Keratinocyte (primary cell): ENCODE measurements around the gene P4HB. TPM values are rescaled to one million over a fixed set of nuclear protein-coding genes. Genes with fewer than 3 reads are reported as not detected.

Experiments used
- DNase-seq: peaks from one replicate; pipeline ENCODE4 v3.0.0-alpha.2; 2011; ENCODE audit warnings: low read depth, missing footprints, low spot score
- FAIRE-seq: peaks from 2 replicates; lab custom pipeline; 2011; peaks lifted over from hg19 to GRCh38; lab: Jason Lieb, UNC
- H2AFZ ChIP-seq: 2 replicates; pipeline ENCODE4 v1.6.0; 2012; ENCODE audit warnings: low read length, control low read depth, inconsistent platforms; ENCODE audit not compliant: control insufficient read depth
- H3K27ac ChIP-seq: 2 replicates; pipeline ENCODE4 v1.5.1; 2011; ENCODE audit warnings: low read length; ENCODE audit not compliant: control insufficient read depth, insufficient read depth
- H3K27me3 ChIP-seq: 3 replicates; pipeline ENCODE4 v1.6.0; 2011; ENCODE audit warnings: low read length; ENCODE audit not compliant: control insufficient read depth, insufficient read depth; ENCODE audit errors: extremely low read depth
- H3K36me3 ChIP-seq, 2 experiments: 2 replicates in 1 of 2; 3 replicates in 1 of 2; pipeline ENCODE4 v1.5.1; 2011; ENCODE audit warnings: low read length in 2 of 2, mild to moderate bottlenecking in 1 of 2; ENCODE audit not compliant: control insufficient read depth in 2 of 2, insufficient read depth in 2 of 2; ENCODE audit errors: extremely low read depth in 1 of 2
- H3K4me1 ChIP-seq: 3 replicates; pipeline ENCODE4 v1.5.1; 2011; ENCODE audit warnings: low read length; ENCODE audit not compliant: control insufficient read depth, insufficient read depth; ENCODE audit errors: extremely low read depth
- H3K4me2 ChIP-seq: 3 replicates; pipeline ENCODE4 v1.6.0; 2011; ENCODE audit warnings: low read depth, low read length; ENCODE audit not compliant: control insufficient read depth, insufficient read depth; ENCODE audit errors: extremely low read depth
- H3K4me3 ChIP-seq, 3 experiments: fragments of 200-600 bp in 1 of 3; sonication (generic) in 1 of 3; 2 replicates in 2 of 3; 3 replicates in 1 of 3; pipeline ENCODE4 v1.5.1; 2011 to 2016; ENCODE audit warnings: low read length in 3 of 3, mild to moderate bottlenecking in 3 of 3, control low read depth in 2 of 3, inconsistent platforms in 1 of 3, low read depth in 1 of 3, mixed read lengths in 1 of 3, mixed run types in 1 of 3, moderate library complexity in 1 of 3; ENCODE audit not compliant: control insufficient read depth in 2 of 3, insufficient read depth in 2 of 3; ENCODE audit errors: extremely low read depth in 1 of 3
- H3K79me2 ChIP-seq: 2 replicates; pipeline ENCODE4 v1.6.0; 2012; ENCODE audit warnings: low read length; ENCODE audit not compliant: control insufficient read depth, insufficient read depth
- H3K9ac ChIP-seq: 3 replicates; pipeline ENCODE4 v1.6.0; 2011; ENCODE audit warnings: low read length; ENCODE audit not compliant: control insufficient read depth, insufficient read depth; ENCODE audit errors: extremely low read depth
- H3K9me1 ChIP-seq: 3 replicates; pipeline ENCODE4 v1.6.0; 2011; ENCODE audit warnings: low read length; ENCODE audit not compliant: control insufficient read depth, insufficient read depth; ENCODE audit errors: extremely low read depth
- H3K9me3 ChIP-seq: 2 replicates; pipeline ENCODE4 v1.5.1; 2012; ENCODE audit warnings: low read depth, low read length; ENCODE audit not compliant: control insufficient read depth
- H4K20me1 ChIP-seq: 3 replicates; pipeline ENCODE4 v1.6.0; 2011; ENCODE audit warnings: low read length; ENCODE audit not compliant: control insufficient read depth, insufficient read depth; ENCODE audit errors: extremely low read depth
- CTCF ChIP-seq, 3 experiments: IDR thresholded peaks in 1 of 3; conservative IDR thresholded peaks in 1 of 3; optimal IDR thresholded peaks in 1 of 3; 2 replicates in 2 of 3; 3 replicates in 1 of 3; pipeline versions ENCODE3 to v1.5.1; 2011; ENCODE audit warnings: low read length in 3 of 3, mild to moderate bottlenecking in 3 of 3, moderate library complexity in 2 of 3, control low read depth in 1 of 3, inconsistent platforms in 1 of 3; ENCODE audit not compliant: insufficient read depth in 2 of 3; ENCODE audit errors: extremely low read depth in 1 of 3
- EZH2 ChIP-seq: IDR thresholded peaks from one replicate; pipeline ENCODE4 v1.6.1; 2012; ENCODE audit warnings: inconsistent platforms, mild to moderate bottlenecking, low read length, moderate library complexity
- dilution Hi-C: fragments of 300-500 bp; cut with MboI; formaldehyde crosslinking; loops from one replicate; pipeline ENCODE4 v1.7.0; 2020; ENCODE audit warnings: low sequenced_read_pairs; ENCODE audit not compliant: extremely low pct_ligation_motif_present
- polyA plus RNA-seq, 5 experiments: library from polyadenylated mRNA; depleted of rRNA in 3 of 5; stranded (reverse) in 3 of 5; stranded (forward) in 1 of 5; unstranded in 1 of 5; fragments of >200 nt; gene quantifications; 1 replicate in 1 of 5; 2 replicates in 3 of 5; 3 replicates in 1 of 5; pipeline versions ENCODE4 v1.2.1 to v1.2.3, GENCODE V29; 2011 to 2012; ENCODE audit warnings: missing spikeins in 2 of 5, low read depth in 1 of 5, low replicate concordance in 1 of 5

P4HB gene
- polyA plus RNA-seq, 1 donor (not counting 4 experiments of a cell fraction or from before 2014, with no cell fraction given), result 149 TPM

DNA sequence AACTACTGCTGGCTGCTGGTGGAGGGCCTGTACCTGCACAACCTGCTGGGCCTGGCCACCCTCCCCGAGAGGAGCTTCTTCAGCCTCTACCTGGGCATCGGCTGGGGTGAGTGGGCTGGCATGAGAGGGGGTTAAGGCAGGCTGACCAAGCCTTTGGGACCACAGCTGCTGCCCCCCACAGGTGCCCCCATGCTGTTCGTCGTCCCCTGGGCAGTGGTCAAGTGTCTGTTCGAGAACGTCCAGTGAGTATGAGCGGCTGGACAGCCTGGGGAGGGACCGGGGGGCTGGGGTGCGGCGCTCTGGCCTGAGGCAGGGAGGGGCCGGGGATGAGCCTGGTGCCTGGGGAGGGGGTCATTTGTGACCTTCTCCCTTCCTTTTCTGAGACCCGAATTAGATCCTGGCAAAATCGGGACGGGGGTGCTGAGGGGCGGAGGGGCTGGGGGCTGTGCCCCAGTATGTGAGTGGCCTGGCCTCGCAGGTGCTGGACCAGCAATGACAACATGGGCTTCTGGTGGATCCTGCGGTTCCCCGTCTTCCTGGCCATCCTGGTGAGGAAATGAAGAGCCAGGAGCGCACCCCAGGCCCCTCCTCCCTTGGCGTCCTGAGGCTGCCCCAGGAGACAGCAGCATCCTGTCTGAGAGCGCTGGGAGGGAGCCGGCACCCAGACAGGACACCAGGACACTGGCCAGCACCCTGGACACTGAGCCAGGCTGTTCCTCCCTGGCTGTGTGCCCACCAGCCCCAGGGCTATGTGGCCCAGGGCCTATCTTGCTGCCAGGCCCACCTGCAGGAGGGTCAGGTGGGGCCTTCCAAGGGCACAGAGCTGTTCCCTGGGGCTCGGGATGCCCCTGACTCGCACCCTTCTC lies 48.4 kb downstream of the P4HB start:
- H4K20me1 ChIP-seq, result no peaks in the 10 kb centered on the region
- no peaks in the 10 kb centered on the region for H3K79me2 ChIP-seq
- no peaks in the 10 kb centered on the region for H3K9me3 ChIP-seq
- no peaks in the 10 kb centered on the region for H3K9me1 ChIP-seq
- no peak for TF ChIP-seq EZH2
- no peak for TF ChIP-seq CTCF (optimal IDR thresholded peaks at IDR 0.05 in 1 of 3, IDR thresholded peaks at IDR 0.05 in 1 of 3, conservative IDR thresholded peaks at IDR 0.05 in 1 of 3; ENCODE audit: extremely low read depth in 1 of 3, insufficient read depth in 2 of 3, low read length in 3 of 3)
- H3K27me3 ChIP-seq, result peaks cover 26% of the 10 kb centered on the region
- no peak overlapping the region for H3K4me3 ChIP-seq
- H3K4me2 ChIP-seq, result no peak overlapping the region
- no peak for DNase-seq
- dilution Hi-C loops, result no loop called here
- no peak overlapping the region for H3K9ac ChIP-seq
- no peak overlapping the region for H2AFZ ChIP-seq
- no peak overlapping the region for H3K27ac ChIP-seq
- no peaks in the 10 kb centered on the region for H3K4me1 ChIP-seq
- no peaks in the 10 kb centered on the region for H3K36me3 ChIP-seq
- FAIRE-seq, result no peak

- Histone ChIP-seq H3K4me1 (no peaks in the 10 kb centered on the region), H3K79me2 (no peaks in the 10 kb centered on the region), H4K20me1 (no peaks in the 10 kb centered on the region), H3K27ac (no peak overlapping the region), H3K27me3 (peaks cover 33% of the 10 kb centered on the region), H3K9ac (no peak overlapping the region), H3K36me3 (no peaks in the 10 kb centered on the region), H3K4me3 (no peak overlapping the region), H3K4me2 (no peak overlapping the region), H2AFZ (no peak overlapping the region), H3K9me3 (no peaks in the 10 kb centered on the region), H3K9me1 (no peaks in the 10 kb centered on the region)
- no peak for DNase-seq
- dilution Hi-C loops, result no loop called here
- no peak for TF ChIP-seq EZH2
- TF ChIP-seq CTCF (optimal IDR thresholded peaks at IDR 0.05 in 1 of 3, IDR thresholded peaks at IDR 0.05 in 1 of 3, conservative IDR thresholded peaks at IDR 0.05 in 1 of 3; ENCODE audit: extremely low read depth in 1 of 3, insufficient read depth in 2 of 3, low read length in 3 of 3), result no peak
- no peak for FAIRE-seq
Observed at GRCh38 chr17:81810892-81811704, 49.2 kb downstream of the P4HB start.
